KMS-11 (cell line): ENCODE results near the gene GPHB5.

Experiments used
- H2AFZ ChIP-seq: fragments of 200-600 bp; sonication (generic); 2 replicates; pipeline ENCODE4 v1.6.1; 2016; ENCODE audit warnings: antibody characterized with exemption, mixed run types, low read depth
- H3K27ac ChIP-seq: fragments of 200-600 bp; sonication (generic); 2 replicates; pipeline ENCODE4 v1.6.1; 2016; ENCODE audit warnings: mild to moderate bottlenecking, mixed run types
- H3K27me3 ChIP-seq: fragments of 200-600 bp; sonication (generic); 2 replicates; pipeline ENCODE4 v1.6.1; 2017; ENCODE audit warnings: mild to moderate bottlenecking, low read depth, mixed run types, moderate library complexity; ENCODE audit not compliant: insufficient read depth
- H3K36me3 ChIP-seq: fragments of 200-600 bp; sonication (generic); 2 replicates; pipeline ENCODE4 v1.6.1; 2017; ENCODE audit warnings: mild to moderate bottlenecking, mixed run types; ENCODE audit not compliant: insufficient read depth
- H3K4me1 ChIP-seq: fragments of 200-600 bp; sonication (generic); 2 replicates; pipeline ENCODE4 v1.6.1; 2016; ENCODE audit warnings: mild to moderate bottlenecking, low read depth, mixed run types; ENCODE audit not compliant: poor library complexity, severe bottlenecking
- H3K4me2 ChIP-seq: fragments of 200-600 bp; sonication (generic); 2 replicates; pipeline ENCODE4 v1.7.0; 2016; ENCODE audit warnings: mild to moderate bottlenecking, mixed run types
- H3K4me3 ChIP-seq: fragments of 200-600 bp; sonication (generic); IDR thresholded peaks from 2 replicates; pipeline ENCODE4 v1.6.1; 2017; ENCODE audit warnings: low read depth, low read length, mixed read lengths; ENCODE audit not compliant: insufficient read depth
- H3K79me2 ChIP-seq: fragments of 200-600 bp; sonication (generic); 2 replicates; pipeline ENCODE4 v1.6.1; 2016; ENCODE audit warnings: low read depth, mixed run types; ENCODE audit not compliant: insufficient read depth
- H3K9ac ChIP-seq: fragments of 200-600 bp; sonication (generic); 2 replicates; pipeline ENCODE4 v1.6.1; 2016; ENCODE audit warnings: mild to moderate bottlenecking, mixed run types
- H4K20me1 ChIP-seq: fragments of 200-600 bp; sonication (generic); 2 replicates; pipeline ENCODE4 v1.6.1; 2016; ENCODE audit warnings: mild to moderate bottlenecking, mixed run types; ENCODE audit not compliant: insufficient read depth
- TF ChIP-seq, protein P1 (sequence below): fragments of 200-600 bp; sonication (generic); conservative IDR thresholded peaks from 2 replicates; pipeline ENCODE4 v1.6.1; 2017; ENCODE audit warnings: low read depth, mild to moderate bottlenecking, antibody characterized with exemption, low read length, moderate library complexity, mixed read lengths

GPHB5 gene

DNA sequence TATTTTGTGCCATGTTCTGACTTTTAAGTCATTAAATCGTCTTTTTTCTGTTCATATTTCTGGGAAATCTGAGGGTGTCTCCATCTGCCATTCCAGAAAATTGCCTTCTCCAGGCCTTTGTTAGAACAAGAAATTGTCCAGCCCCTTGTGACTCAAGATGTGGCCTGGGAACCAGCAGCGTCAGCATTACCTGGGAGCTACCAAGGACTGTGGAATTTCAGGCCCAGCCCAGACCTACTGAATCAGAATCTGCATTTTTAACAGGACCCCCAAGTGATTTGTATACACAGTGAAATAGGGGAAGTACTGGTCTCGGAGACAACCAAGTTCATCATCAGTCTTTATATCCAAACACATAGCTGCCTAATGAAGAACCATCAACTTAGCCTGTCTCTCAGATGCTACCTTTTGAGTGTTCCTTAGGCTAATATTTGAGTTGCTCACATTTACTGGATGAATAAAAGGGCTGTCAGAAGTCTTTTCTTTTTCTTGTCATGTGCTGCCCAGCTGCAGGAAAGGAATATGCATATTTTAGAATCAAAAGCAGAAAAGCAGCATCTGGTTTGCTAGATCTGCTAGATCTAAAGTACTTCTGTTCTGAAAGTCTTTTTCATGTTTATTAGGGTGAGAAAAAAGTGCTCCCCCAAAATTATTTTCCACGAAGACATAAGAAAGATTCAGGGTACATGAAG, 21.2 kb downstream of the GPHB5 start:
- H2AFZ ChIP-seq, result no peak overlapping the region
- TF ChIP-seq, protein P1, sequence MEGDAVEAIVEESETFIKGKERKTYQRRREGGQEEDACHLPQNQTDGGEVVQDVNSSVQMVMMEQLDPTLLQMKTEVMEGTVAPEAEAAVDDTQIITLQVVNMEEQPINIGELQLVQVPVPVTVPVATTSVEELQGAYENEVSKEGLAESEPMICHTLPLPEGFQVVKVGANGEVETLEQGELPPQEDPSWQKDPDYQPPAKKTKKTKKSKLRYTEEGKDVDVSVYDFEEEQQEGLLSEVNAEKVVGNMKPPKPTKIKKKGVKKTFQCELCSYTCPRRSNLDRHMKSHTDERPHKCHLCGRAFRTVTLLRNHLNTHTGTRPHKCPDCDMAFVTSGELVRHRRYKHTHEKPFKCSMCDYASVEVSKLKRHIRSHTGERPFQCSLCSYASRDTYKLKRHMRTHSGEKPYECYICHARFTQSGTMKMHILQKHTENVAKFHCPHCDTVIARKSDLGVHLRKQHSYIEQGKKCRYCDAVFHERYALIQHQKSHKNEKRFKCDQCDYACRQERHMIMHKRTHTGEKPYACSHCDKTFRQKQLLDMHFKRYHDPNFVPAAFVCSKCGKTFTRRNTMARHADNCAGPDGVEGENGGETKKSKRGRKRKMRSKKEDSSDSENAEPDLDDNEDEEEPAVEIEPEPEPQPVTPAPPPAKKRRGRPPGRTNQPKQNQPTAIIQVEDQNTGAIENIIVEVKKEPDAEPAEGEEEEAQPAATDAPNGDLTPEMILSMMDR, result no peak
- H3K4me2 ChIP-seq, result no peak overlapping the region
- H3K36me3 ChIP-seq, result no peaks in the 10 kb centered on the region
- no peaks in the 10 kb centered on the region for H3K79me2 ChIP-seq
- H3K27ac ChIP-seq, result no peak overlapping the region
- no peak overlapping the region for H3K4me3 ChIP-seq
- no peaks in the 10 kb centered on the region for H4K20me1 ChIP-seq
- H3K9ac ChIP-seq, result no peak overlapping the region
- H3K27me3 ChIP-seq, result no peaks in the 10 kb centered on the region
- no peaks in the 10 kb centered on the region for H3K4me1 ChIP-seq

DNA sequence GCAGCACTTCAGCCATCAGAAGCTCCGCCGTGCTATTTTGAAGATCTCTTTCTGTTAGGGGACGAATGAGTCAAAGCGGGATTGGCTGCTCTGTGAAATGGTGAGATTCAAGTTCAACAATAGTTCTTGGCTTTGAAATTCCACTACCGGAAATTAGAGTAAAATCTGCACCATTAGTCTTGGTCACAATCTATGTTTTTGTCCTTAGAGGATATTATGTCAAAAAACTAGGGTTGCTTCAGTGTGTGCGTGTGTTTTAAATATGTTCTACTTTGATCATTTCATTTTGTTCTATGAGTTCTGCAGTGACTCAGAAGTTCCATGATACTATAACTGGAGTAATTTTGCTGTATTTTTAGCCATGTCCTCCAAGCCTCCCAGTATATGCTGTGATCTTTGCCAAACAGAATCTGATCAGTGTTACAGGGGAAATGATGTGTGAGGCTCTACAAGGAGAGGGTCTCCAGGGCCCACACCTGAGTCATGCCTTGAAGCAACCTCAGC, 22.6 kb downstream of the GPHB5 start:
- Histone ChIP-seq H3K4me1 (no peaks in the 10 kb centered on the region), H3K9ac (no peak overlapping the region), H3K4me3 (no peak overlapping the region), H2AFZ (no peak overlapping the region), H3K27me3 (no peaks in the 10 kb centered on the region), H3K79me2 (no peaks in the 10 kb centered on the region), H4K20me1 (no peaks in the 10 kb centered on the region), H3K27ac (no peak overlapping the region), H3K4me2 (no peak overlapping the region), H3K36me3 (no peaks in the 10 kb centered on the region)
- TF ChIP-seq, protein P1, result no peak

DNA sequence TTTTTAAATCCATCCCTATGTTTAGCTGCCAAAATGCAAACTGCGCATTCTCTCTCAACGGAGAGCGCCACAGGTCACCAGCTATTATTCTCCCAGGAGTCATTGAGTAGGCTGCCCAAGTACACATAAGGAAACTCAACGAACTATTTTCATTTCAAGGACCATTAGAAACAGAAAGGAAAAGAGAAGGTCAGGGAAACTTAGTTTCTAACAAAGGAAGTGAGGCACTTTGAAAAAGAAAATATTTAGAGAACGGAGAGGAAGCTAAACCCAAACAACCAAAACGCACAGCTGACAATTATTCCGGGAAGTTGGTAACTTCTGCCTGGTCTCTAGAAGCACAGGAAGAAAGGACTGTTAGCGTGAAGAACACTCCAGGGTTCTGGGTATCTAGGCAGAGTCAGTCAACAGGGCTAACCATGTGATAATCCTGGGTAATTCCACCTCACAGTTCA, 23.5 kb downstream of the GPHB5 start:
- Histone ChIP-seq H3K4me2 (no peak overlapping the region), H3K9ac (no peak overlapping the region), H4K20me1 (no peaks in the 10 kb centered on the region), H3K27me3 (no peaks in the 10 kb centered on the region), H3K4me1 (no peaks in the 10 kb centered on the region), H3K79me2 (no peaks in the 10 kb centered on the region), H2AFZ (no peak overlapping the region), H3K4me3 (no peak overlapping the region), H3K36me3 (no peaks in the 10 kb centered on the region), H3K27ac (no peak overlapping the region)
- TF ChIP-seq, protein P1, result no peak

DNA sequence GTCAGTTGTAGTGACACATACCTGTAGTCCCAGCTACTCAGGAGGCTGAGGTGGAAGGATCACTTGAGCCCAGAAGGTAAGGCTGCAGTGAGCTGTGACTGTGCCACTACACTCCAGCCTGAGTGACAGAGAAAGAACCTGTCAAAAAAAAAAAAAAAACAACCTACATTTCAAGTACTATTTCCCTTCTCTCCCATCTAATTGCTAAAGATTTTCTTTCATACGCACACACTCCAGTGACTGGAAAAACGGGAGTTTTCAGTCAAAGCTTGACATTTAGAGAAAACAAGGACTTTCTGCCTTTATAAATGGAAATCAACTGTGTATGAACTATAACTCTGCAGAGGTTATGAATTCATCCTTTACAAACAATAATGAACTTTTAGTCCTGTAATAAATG, 25.9 kb downstream of the GPHB5 start:
- Histone ChIP-seq H3K79me2 (no peaks in the 10 kb centered on the region), H3K9ac (no peak overlapping the region), H3K27me3 (no peaks in the 10 kb centered on the region), H3K27ac (no peak overlapping the region), H2AFZ (no peak overlapping the region), H4K20me1 (no peaks in the 10 kb centered on the region), H3K4me2 (no peak overlapping the region), H3K36me3 (no peaks in the 10 kb centered on the region), H3K4me3 (no peak overlapping the region), H3K4me1 (no peaks in the 10 kb centered on the region)
- TF ChIP-seq, protein P1, result no peak
